HCT116 (cell line): ENCODE data around the gene PCDHGA3.

ENCODE experiments used
- CEBPB ChIP-seq: IDR thresholded peaks from 2 replicates; pipeline ENCODE4 v1.6.1; 2012; ENCODE audit warnings: low read depth
- EGR1 ChIP-seq: IDR thresholded peaks from 2 replicates; pipeline ENCODE4 v1.6.1; 2012; ENCODE audit warnings: low read depth
- EZH2 ChIP-seq: fragments of 200-600 bp; sonication (generic); IDR thresholded peaks from 2 replicates; pipeline ENCODE4 v1.6.1; 2017; ENCODE audit warnings: antibody characterized with exemption, mixed run types
- EZH2phosphoT487 ChIP-seq: fragments of 200-600 bp; IDR thresholded peaks from 2 replicates; pipeline ENCODE4 v1.6.1; 2018; ENCODE audit warnings: antibody characterized with exemption, borderline replicate concordance
- FOSL1 ChIP-seq: IDR thresholded peaks from 2 replicates; pipeline ENCODE4 v1.6.1; 2012; ENCODE audit warnings: low read depth
- POLR2A ChIP-seq: IDR thresholded peaks from 2 replicates; pipeline ENCODE4 v1.7.0; 2011; ENCODE audit warnings: borderline replicate concordance; ENCODE audit not compliant: insufficient read depth, insufficient read length; ENCODE audit errors: extremely low read depth
- POLR2AphosphoS5 ChIP-seq: IDR thresholded peaks from 2 replicates; pipeline ENCODE4 v1.6.1; 2011; ENCODE audit warnings: mild to moderate bottlenecking, low read depth, low read length, moderate library complexity
- RAD21 ChIP-seq: IDR thresholded peaks from 2 replicates; pipeline ENCODE4 v1.6.1; 2012; ENCODE audit warnings: low read depth, mild to moderate bottlenecking
- SRF ChIP-seq: IDR thresholded peaks from 2 replicates; pipeline ENCODE4 v1.6.1; 2012; ENCODE audit warnings: low read depth
- ZFX ChIP-seq: fragments of 450-650 bp; IDR thresholded peaks from 2 replicates; pipeline ENCODE4 v1.6.1; 2017
- ZNF274 ChIP-seq: fragments of 200-500 bp; sonication (Bioruptor generic); IDR thresholded peaks from 2 replicates; pipeline ENCODE4 v1.6.1; 2014; ENCODE audit warnings: mild to moderate bottlenecking, low read depth, low read length, inconsistent platforms
- TF ChIP-seq, protein P1 (sequence below), 3 experiments: fragments of 200-600 bp in 1 of 3; sonication (generic) in 1 of 3; IDR thresholded peaks in 2 of 3; conservative IDR thresholded peaks in 1 of 3; 2 replicates each; pipeline ENCODE4 v1.5.1; 2012 to 2017; ENCODE audit warnings: low read depth in 2 of 3, low read length in 2 of 3, antibody characterized with exemption in 1 of 3, borderline replicate concordance in 1 of 3, control low read depth in 1 of 3, mild to moderate bottlenecking in 1 of 3, mixed read lengths in 1 of 3, mixed run types in 1 of 3, moderate library complexity in 1 of 3; ENCODE audit not compliant: insufficient read depth in 1 of 3
- TF ChIP-seq, protein P2 (sequence below): IDR thresholded peaks from 2 replicates; pipeline ENCODE4 v1.6.1; 2012
- TF ChIP-seq, protein P3 (sequence below): IDR thresholded peaks from 2 replicates; pipeline ENCODE4 v1.6.1; 2012

DNA sequence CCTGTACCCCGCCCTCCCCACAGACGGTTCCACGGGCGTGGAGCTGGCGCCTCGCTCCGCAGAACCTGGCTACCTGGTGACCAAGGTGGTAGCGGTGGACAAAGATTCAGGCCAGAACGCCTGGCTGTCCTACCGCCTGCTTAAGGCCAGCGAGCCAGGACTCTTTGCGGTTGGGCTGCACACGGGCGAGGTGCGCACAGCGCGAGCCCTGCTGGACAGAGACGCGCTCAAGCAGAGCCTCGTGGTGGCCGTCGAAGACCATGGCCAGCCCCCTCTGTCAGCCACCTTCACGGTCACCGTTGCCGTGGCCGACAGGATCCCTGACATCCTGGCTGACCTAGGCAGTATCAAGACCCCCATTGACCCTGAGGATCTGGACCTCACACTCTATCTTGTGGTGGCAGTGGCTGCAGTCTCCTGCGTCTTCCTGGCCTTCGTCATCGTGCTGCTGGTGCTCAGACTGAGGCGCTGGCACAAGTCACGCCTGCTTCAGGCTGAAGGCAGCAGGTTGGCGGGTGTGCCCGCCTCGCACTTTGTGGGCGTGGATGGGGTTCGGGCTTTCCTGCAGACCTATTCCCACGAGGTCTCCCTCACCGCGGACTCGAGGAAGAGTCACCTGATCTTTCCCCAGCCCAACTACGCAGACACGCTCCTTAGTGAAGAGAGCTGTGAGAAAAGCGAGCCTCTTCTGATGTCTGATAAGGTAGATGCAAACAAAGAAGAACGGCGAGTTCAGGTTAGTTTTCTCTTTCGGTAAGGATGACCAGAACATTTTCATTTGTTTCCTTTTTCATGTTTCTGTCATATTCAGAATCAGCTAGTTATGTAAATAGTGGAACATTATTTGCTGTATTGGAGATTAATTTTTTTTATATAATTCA, 22.6 kb downstream of the PCDHGA3 start:
- TF ChIP-seq POLR2A (no peak), ZFX (no peak), EZH2 (no peak), CEBPB (no peak), RAD21 (no peak), FOSL1 (no peak), ZNF274 (no peak), POLR2AphosphoS5 (no peak), EGR1 (no peak), EZH2phosphoT487 (no peak), SRF (no peak)
- TF ChIP-seq, protein P1, sequence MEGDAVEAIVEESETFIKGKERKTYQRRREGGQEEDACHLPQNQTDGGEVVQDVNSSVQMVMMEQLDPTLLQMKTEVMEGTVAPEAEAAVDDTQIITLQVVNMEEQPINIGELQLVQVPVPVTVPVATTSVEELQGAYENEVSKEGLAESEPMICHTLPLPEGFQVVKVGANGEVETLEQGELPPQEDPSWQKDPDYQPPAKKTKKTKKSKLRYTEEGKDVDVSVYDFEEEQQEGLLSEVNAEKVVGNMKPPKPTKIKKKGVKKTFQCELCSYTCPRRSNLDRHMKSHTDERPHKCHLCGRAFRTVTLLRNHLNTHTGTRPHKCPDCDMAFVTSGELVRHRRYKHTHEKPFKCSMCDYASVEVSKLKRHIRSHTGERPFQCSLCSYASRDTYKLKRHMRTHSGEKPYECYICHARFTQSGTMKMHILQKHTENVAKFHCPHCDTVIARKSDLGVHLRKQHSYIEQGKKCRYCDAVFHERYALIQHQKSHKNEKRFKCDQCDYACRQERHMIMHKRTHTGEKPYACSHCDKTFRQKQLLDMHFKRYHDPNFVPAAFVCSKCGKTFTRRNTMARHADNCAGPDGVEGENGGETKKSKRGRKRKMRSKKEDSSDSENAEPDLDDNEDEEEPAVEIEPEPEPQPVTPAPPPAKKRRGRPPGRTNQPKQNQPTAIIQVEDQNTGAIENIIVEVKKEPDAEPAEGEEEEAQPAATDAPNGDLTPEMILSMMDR (IDR thresholded peaks at IDR 0.05 in 2 of 3, conservative IDR thresholded peaks at IDR 0.05 in 1 of 3; ENCODE audit: borderline replicate concordance in 1 of 3, insufficient read depth in 1 of 3, low read depth in 2 of 3, low read length in 2 of 3) = no peak
- TF ChIP-seq, protein P2, sequence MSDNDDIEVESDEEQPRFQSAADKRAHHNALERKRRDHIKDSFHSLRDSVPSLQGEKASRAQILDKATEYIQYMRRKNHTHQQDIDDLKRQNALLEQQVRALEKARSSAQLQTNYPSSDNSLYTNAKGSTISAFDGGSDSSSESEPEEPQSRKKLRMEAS = no peak
- TF ChIP-seq, protein P3, sequence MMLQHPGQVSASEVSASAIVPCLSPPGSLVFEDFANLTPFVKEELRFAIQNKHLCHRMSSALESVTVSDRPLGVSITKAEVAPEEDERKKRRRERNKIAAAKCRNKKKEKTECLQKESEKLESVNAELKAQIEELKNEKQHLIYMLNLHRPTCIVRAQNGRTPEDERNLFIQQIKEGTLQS = no peak
